SHP77 (cell line): ENCODE results near the gene PPP2CA.
A peak's percentile ranks its signal among the peaks of the same experiment; 100 is the strongest.
"Not testable (repeated sequence)": the region's sequence is repeated elsewhere in the genome, so short reads cannot be mapped to it uniquely, and the experiment has no call there.

Experiments
- DNase-seq, 2 experiments: peaks; one replicate each; lab custom pipeline; 2025; lab: John Stamatoyannopoulos, UW

Gene PPP2CA

GRCh38 chr5:134245101-134245604, 19.3 kb upstream of the PPP2CA start:
- DNase-seq: peak in 1 of 2 experiments; percentile 44

- peak; percentile 68 to 80 for DNase-seq
Observed at GRCh38 chr5:134242146-134242545, 16.3 kb upstream of the PPP2CA start.

- peak; percentile 27 to 74 for DNase-seq
Observed at GRCh38 chr5:134240421-134240962, 14.6 kb upstream of the PPP2CA start.

DNA sequence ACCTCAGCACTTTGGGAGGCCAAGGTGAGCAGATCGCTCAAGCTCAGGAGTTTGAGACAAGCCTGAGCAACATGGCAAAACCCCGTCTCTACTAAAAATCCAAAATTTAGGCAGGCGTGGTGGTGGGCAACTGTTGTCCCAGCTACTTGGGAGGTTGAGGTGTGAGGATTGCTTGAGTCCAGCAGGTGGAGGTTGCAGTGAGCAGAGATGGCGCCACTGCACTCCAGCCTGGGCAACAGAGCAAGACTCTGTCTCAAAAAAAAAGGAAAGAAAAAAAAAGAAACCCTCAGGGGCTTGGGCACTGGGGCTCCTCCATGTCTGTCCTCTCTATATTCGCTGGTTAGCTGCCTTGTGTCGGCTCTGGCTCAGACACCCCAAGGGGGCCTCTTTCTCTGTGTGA, 10.9 kb upstream of the PPP2CA start:
- no peak for DNase-seq

DNA sequence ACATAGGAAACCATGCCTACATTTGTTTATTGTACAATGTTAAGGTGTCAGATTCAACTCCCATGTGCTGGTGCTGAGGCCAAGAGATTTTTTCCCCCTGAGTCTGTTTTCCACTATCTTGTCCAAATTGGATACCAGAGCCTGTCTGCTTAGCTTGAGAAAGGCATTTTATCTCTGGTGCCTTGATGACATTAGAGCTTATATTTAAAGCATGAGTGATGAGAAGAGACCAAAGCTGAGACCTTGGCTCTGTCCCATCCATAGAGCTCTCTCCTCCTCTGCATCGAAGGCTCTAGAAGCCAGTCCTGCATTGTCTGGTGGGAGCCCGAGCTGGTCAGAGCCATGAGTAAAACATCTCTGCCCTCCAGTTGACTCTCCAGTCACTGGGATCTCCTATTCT, 10.4 kb upstream of the PPP2CA start:
- DNase-seq: no peak

- no peak for DNase-seq
Observed at GRCh38 chr5:134228624-134229023, 2.8 kb upstream of the PPP2CA start.

GRCh38 chr5:134227776-134228175, 1.9 kb upstream of the PPP2CA start:
- DNase-seq: no peak

- peak; percentile 29 to 62 for DNase-seq
Observed at GRCh38 chr5:134227259-134227658, 1.4 kb upstream of the PPP2CA start.

DNA sequence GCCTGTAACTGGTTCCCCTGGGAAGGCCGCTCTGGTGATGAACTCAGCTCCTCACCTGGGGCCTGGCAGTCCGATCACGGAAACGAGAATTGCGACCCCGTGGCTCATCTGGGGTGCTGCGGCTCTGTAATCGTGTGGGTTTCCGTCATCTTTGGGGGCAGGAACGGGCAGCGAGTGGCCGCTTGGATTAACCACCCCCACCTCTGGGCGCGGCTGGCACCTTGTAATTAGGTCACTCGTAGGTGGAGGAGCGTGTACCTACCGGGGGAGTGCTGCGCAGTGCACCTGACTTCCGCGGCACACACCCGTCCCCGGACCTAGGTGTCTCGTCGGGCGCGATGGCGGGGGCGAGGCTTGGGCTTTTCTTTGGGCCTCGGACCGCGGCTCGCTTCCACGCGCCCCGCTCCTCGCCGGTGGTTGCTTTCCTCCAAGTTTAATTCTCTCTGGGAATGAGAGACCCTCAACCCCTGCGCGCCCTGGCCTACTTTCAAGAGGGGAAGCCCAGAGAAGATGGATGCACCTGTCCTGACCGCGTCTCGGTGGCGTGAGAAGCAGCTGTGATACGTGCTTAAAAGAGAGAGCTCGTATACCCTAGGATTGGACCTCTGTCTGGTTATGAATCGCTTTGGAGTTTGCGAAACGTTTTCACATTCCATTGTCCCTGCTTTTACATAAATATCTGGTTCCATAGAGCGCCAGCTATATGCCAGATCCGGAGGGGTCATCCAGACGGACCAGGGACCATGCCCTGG, 744 bp upstream of the PPP2CA start:
- peak; percentile 37 to 46 for DNase-seq

- DNase-seq: peak; percentile 36 to 71
Observed at GRCh38 chr5:134224888-134225779, 739 bp downstream of the PPP2CA start.

DNA sequence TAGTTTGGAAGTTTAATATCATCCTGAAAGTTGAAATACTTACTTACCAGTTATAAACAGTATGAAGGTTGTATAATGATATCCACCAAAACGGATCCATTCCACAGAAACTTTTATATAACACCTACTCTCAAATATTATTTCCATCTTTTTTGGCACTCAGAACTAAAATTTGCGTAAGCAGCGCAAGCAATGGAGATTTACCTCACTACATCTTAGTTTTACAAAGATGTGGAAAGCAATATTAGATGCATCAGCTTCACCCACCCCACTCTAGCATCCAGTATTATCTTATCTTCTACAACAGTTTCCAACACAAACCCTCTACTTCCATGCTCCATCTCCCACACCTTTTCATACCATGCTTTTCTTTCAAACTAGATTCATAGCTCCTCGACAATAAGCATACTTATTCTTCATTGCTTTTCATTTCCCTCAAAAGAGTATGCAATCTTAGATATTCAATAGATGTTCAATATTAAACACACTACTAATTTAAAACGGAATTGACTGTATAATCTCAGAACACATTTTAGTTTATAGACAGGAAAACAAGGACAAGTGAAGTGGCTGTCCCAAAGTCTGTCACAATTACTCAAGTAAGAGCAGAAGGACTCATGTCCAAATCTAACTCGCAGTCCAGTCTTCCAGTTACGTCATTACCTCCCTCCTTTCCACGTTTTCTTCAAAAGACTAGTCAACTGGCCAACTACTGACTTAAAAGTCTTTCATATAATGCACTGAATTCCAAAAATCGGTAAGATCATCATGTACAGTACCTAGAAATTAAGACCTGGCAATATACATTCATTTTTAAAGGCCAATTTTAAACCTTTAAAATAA, 2.2 kb downstream of the PPP2CA start:
- no peak for DNase-seq

- DNase-seq: not testable (repeated sequence)
Observed at GRCh38 chr5:134221690-134222089, 4.2 kb downstream of the PPP2CA start.

DNA sequence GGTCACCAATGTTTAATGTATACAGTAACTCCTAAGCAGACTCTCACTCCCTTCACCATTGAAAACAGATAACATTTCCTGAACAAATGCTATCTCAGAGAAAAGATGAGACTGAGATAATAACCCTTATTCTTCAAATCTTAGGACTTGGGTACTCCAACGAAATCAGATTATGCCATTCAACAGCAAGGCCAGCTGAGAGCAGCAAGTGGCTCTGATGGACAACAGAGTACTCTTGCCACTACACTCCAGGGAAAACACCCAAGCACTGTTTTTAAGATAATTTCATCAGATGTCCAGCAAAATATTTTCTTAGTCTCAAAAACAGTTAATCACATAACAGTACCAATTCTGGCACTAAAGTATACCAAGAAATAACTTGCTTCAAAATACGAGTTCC, 10.1 kb downstream of the PPP2CA start:
- no peak for DNase-seq

DNA sequence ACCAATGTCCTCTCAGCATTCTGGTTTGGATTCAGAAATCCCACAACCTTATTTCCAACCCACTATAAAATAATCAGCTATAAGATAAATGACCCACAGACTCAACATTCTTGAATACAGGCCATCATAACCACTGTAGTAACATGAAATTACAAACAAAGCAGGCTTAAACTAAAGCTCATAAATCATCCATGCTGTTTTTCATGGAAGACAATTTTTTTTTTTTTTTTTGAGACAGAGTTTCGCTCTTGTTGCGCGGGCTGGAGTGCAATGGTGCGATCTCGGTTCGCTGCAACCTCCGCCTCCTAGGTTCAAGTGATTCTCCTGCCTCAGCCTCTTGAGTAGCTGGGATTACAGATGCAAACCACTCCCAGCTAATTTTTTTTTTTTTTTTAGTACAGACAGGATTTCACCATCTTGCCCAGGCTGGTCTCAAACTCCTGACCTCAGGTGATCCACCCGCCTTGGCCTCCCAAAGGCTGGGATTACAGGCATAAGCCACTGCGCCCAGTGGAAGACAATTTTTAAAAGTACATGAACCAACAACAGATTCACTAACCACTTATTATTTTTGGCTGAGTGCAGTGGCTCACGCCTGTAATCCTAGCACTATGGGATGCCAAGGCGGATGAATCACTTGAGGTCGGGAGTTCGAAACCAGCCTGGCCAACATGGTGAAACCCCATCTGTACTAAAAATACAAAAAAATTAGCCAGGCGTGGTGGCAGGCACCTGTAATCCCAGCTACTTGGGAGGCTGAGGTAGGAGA, 14.4 kb downstream of the PPP2CA start:
- not testable (repeated sequence) for DNase-seq

DNA sequence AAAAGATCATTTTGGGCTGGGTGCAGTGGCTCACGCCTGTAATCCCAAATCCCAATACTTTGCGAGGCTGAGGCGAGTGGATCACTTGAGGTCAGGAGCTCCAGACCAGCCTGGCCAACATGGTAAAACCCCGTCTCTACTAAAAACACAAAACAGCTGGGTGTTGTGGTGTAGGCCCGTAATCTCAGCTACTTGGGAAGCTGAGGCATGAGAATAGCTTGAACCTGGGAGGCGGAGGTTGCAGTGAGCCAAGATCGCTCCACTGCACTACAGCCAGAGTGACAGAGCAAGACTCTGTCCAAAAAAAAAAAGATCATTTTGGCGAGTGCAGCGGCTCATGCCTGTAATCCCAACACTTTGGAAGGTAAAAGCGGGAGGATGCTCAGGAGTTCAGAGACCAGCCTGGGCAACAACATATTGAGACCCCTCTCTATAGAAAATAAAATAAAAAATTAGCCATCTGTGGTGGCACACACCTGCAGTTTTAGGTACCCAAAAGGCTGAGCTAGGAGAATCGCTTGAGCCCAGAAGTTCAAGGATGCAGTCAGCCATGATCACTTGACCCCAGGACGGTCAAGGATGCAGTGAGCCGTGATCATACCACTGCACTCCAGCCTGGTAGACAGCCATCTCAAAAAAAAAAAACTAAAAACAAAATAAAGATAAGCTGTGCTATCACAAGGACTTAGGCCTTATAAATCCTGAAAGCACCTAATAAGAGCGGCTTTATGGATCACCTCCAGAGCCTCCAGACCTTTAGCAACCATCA, 16.2 kb downstream of the PPP2CA start:
- DNase-seq: no peak

DNA sequence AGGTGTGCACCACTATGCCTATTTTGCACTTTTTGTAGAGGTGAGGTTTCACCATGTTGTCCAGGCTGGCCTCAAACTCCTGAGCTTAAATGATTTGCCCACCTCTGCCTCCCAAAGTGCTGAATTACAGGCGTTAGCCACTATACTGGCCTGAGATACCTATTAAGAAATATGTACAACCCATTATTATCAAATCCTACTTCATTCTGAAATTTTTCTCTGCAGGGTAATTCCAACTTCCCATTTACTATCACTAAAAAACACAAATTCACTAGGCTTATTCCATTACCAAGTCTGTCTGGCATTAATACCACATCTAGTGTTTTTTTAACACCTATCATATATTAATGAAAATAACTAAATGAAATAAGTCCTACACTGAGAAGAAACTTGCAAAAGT, 18.2 kb downstream of the PPP2CA start:
- DNase-seq: no peak

DNA sequence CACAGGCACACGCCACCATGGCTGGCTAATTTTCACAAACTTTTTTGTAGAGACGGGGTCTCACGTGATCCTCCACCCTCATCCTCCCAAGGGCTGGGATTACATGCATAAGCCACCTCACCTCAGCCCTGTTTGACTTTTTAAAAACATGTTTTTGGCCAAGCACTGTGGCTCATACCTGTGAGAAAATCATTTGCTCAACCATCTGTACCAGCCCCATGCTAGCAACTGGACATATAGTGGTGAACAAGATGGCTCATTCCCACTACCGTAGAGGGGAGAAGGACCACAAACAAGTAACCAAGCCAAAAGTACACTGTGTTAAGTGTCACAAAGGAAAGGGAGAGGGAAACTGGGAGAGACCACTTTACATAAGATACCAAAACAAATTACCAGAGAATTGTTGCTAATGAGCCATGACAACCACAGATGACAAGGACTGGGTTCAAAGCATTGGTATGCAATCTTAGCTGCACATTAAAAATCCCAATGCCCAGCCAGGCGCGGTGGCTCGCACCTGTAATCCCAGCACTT, 19.2 kb downstream of the PPP2CA start:
- no peak for DNase-seq

DNA sequence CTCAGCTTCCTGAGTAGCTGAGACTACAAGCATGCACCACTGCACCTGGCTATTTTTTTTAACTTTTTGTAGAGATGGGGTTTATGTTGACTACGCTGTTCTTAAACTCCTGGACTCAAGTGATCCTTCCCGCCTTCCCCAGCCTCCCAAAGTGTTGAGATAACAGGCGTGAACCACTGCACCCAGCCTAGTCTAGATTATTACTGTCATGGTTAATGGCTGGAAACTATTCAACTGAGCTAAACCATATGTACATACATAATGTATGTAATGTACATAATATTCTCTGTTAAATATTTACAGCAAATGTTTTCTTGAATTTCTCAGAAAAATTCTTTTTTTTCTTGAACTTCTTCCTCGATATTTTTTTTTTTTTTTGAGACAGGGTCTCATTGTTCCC, 21.3 kb downstream of the PPP2CA start:
- no peak for DNase-seq

DNA sequence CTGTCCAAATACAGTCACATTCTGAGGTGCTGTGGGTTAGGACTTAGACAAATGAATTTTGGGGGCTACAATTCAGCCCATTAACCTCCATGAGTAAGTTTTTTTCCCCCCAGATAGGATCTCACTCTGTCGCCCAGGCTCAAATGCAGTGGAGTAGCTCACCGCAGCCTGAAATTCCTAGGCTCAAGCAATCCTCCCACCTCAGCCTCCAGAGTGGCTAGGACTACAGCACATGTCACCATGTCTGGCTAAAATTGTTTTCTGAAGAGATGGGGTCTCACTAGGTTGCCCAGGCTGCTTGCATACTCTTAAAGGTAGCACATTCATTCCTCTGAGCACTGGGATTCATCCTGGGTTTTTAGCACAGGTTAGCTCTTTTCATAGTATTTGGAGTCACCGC, 22.2 kb downstream of the PPP2CA start:
- no peak for DNase-seq

DNA sequence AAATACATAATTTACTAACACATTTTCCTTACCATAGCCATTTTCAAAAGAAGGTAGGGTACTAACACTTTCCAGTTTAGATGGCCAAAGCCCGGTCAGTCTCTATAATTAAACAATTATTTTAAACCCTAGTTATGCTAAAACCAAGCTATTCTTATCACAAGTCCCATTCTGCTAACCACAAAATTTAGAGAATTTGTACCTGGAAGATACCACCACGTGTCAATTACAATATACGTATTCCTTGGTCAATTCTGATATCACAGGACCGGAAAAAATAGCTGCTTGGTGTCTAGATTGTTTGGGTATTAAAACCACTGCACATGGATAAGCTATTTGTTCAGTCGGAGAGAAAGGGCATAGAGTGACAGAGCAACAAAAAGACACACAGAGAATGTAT, 30.2 kb downstream of the PPP2CA start:
- DNase-seq: no peak
